ENCODE measurements around the gene CDC42EP2. TPM values are rescaled to one million over a fixed set of nuclear protein-coding genes. Genes with fewer than 3 reads are reported as not detected.
"Not testable (repeated sequence)": the region's sequence is repeated elsewhere in the genome, so short reads cannot be mapped to it uniquely, and the experiment has no call there.

The CDC42EP2 gene
- total RNA-seq, 1 donor: 15.6 TPM

DNA sequence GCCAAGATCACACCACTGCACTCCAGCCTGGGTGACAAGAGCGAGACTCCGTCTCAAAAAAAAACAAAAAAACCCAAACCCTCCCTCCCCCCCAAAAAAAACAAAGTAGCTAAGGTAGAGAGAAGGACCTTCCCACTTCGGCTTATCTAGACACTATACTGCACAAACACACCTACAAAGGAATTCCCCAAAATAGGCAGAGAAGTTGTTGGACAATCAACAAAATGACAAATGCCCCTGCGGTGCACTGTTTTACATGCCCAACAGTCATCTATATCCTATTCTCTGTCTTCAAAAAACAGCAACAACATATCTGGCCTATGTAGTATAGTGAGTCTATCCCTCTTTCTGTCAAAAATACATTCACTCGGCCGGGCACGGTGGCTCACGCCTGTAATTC is 12.4 kb downstream of the CDC42EP2 start:
- Histone ChIP-seq H3K27me3 (ENCODE audit: insufficient read depth, low read length) (no peaks in the 10 kb centered on the region), H3K9me3 (ENCODE audit: low read depth, low read length) (no peaks in the 10 kb centered on the region)

DNA sequence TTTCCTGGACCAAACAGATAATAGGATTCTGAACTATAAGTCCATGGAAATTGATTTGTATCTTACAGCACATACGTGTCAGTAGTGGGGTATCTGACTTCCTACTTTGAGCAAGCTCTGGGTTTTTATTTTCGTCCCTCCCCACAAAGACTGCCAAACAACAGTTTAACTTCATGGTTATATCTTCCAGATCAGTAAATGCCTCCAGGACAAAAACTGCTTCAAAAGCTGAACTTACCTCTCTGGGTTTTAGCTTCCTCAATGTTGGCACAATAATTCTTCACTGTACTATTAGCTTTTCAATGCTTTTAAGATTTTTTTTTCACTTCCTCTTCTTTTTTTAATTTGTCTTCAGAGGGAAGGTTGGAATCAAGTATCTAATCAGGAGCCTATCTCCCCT is 14.8 kb downstream of the CDC42EP2 start:
- Histone ChIP-seq H3K9me3 (ENCODE audit: low read depth, low read length) (no peaks in the 10 kb centered on the region), H3K27me3 (ENCODE audit: insufficient read depth, low read length) (no peaks in the 10 kb centered on the region), H3K4me2 (ENCODE audit: insufficient read depth, low read length) (peak overlapping the region; percentile 56), H3K36me3 (ENCODE audit: insufficient read depth, low read length) (no peaks in the 10 kb centered on the region), H3K4me1 (ENCODE audit: insufficient read depth, low read length) (peaks cover 6% of the 10 kb centered on the region), H3K4me3 (ENCODE audit: insufficient read depth, low read length) (no peak overlapping the region), H3K27ac (ENCODE audit: low read depth, low read length) (no peak overlapping the region), H4K20me1 (ENCODE audit: insufficient read depth, low read length) (peaks cover 3% of the 10 kb centered on the region), H3K79me2 (ENCODE audit: insufficient read depth, low read length) (peaks cover 8% of the 10 kb centered on the region), H2AFZ (ENCODE audit: low read length) (peak overlapping the region; percentile 53)
- TF ChIP-seq, protein P1, sequence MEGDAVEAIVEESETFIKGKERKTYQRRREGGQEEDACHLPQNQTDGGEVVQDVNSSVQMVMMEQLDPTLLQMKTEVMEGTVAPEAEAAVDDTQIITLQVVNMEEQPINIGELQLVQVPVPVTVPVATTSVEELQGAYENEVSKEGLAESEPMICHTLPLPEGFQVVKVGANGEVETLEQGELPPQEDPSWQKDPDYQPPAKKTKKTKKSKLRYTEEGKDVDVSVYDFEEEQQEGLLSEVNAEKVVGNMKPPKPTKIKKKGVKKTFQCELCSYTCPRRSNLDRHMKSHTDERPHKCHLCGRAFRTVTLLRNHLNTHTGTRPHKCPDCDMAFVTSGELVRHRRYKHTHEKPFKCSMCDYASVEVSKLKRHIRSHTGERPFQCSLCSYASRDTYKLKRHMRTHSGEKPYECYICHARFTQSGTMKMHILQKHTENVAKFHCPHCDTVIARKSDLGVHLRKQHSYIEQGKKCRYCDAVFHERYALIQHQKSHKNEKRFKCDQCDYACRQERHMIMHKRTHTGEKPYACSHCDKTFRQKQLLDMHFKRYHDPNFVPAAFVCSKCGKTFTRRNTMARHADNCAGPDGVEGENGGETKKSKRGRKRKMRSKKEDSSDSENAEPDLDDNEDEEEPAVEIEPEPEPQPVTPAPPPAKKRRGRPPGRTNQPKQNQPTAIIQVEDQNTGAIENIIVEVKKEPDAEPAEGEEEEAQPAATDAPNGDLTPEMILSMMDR (IDR thresholded peaks at IDR 0.05; ENCODE audit: extremely low read depth, low read depth, low read length): no peak
- DNase-seq (ENCODE audit: insufficient read length, low spot score, missing footprints): no peak

More for the DNA sequence above, 12.4 kb downstream of the CDC42EP2 start:
- Histone ChIP-seq H4K20me1 (ENCODE audit: insufficient read depth, low read length) (peaks cover 11% of the 10 kb centered on the region), H3K36me3 (ENCODE audit: insufficient read depth, low read length) (peaks cover 7% of the 10 kb centered on the region), H3K4me2 (ENCODE audit: insufficient read depth, low read length) (no peak overlapping the region), H3K79me2 (ENCODE audit: insufficient read depth, low read length) (peaks cover 7% of the 10 kb centered on the region), H3K27ac (ENCODE audit: low read depth, low read length) (no peak overlapping the region), H3K4me3 (ENCODE audit: insufficient read depth, low read length) (no peak overlapping the region), H3K4me1 (ENCODE audit: insufficient read depth, low read length) (peaks cover 5% of the 10 kb centered on the region), H2AFZ (ENCODE audit: low read length) (no peak overlapping the region)
- DNase-seq (ENCODE audit: insufficient read length, low spot score, missing footprints): no peak
- TF ChIP-seq, protein P1 (IDR thresholded peaks at IDR 0.05; ENCODE audit: extremely low read depth, low read depth, low read length): no peak

DNA sequence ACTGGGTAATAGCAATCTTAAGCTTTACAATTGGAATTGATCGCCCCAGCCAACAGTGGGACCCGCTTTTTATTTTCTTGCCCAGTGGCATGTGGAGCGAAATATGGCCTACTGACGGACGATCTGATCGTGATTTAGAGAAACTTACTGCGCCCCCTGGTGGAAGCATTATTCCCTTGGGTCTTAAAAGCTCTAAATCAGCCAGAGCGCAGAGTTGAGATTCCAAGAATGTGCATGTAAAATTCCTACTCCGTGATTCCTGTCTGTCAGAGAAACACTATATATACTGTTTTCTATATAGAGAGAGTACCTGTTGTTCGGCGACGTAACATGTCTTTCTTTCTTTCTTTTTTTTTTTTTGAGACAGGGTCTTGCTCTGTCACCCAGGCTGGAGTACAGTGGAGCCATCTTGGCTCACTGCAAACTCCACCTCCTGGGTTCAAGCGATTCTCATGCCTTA is 15.3 kb downstream of the CDC42EP2 start:
- Histone ChIP-seq H4K20me1 (ENCODE audit: insufficient read depth, low read length) (peaks cover 8% of the 10 kb centered on the region), H3K4me2 (ENCODE audit: insufficient read depth, low read length) (peak overlapping the region; percentile 56), H2AFZ (ENCODE audit: low read length) (peak overlapping the region; percentile 53), H3K27ac (ENCODE audit: low read depth, low read length) (no peak overlapping the region), H3K79me2 (ENCODE audit: insufficient read depth, low read length) (peaks cover 13% of the 10 kb centered on the region), H3K9me3 (ENCODE audit: low read depth, low read length) (no peaks in the 10 kb centered on the region), H3K4me1 (ENCODE audit: insufficient read depth, low read length) (peaks cover 10% of the 10 kb centered on the region), H3K27me3 (ENCODE audit: insufficient read depth, low read length) (no peaks in the 10 kb centered on the region), H3K4me3 (ENCODE audit: insufficient read depth, low read length) (no peak overlapping the region), H3K36me3 (ENCODE audit: insufficient read depth, low read length) (no peaks in the 10 kb centered on the region)
- DNase-seq (ENCODE audit: insufficient read length, low spot score, missing footprints): peak; percentile 86
- TF ChIP-seq, protein P1 (IDR thresholded peaks at IDR 0.05; ENCODE audit: extremely low read depth, low read depth, low read length): peak; percentile 89

DNA sequence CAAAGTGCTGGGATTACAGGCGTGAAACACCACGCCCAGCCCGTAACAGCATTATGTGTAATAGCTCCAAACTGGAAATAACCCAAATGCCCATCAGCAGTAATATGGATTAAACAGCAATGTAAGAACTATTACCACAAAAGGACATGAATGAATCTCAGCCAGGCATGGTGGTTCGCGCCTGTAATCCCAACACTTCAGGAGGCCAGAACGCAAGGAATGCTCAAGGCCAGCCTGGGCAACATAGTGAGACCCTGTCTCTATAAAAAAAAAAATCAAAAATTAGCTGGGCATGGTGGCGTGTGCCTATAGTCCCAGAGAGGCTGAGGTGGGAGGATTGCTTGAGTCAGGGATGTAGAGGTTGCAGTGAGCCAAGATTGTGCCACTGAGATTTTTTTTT is 15.9 kb downstream of the CDC42EP2 start:
- no peak overlapping the region for H3K4me2 ChIP-seq (ENCODE audit: insufficient read depth, low read length)
- H3K4me3 ChIP-seq (ENCODE audit: insufficient read depth, low read length): no peak overlapping the region
- DNase-seq (ENCODE audit: insufficient read length, low spot score, missing footprints): no peak
- no peaks in the 10 kb centered on the region for H3K9me3 ChIP-seq (ENCODE audit: low read depth, low read length)
- no peaks in the 10 kb centered on the region for H3K27me3 ChIP-seq (ENCODE audit: insufficient read depth, low read length)
- H2AFZ ChIP-seq (ENCODE audit: low read length): no peak overlapping the region
- H3K36me3 ChIP-seq (ENCODE audit: insufficient read depth, low read length): no peaks in the 10 kb centered on the region
- H3K27ac ChIP-seq (ENCODE audit: low read depth, low read length): no peak overlapping the region
- peaks cover 14% of the 10 kb centered on the region for H4K20me1 ChIP-seq (ENCODE audit: insufficient read depth, low read length)
- H3K79me2 ChIP-seq (ENCODE audit: insufficient read depth, low read length): peaks cover 19% of the 10 kb centered on the region
- TF ChIP-seq, protein P1 (IDR thresholded peaks at IDR 0.05; ENCODE audit: extremely low read depth, low read depth, low read length): no peak
- peaks cover 16% of the 10 kb centered on the region for H3K4me1 ChIP-seq (ENCODE audit: insufficient read depth, low read length)

DNA sequence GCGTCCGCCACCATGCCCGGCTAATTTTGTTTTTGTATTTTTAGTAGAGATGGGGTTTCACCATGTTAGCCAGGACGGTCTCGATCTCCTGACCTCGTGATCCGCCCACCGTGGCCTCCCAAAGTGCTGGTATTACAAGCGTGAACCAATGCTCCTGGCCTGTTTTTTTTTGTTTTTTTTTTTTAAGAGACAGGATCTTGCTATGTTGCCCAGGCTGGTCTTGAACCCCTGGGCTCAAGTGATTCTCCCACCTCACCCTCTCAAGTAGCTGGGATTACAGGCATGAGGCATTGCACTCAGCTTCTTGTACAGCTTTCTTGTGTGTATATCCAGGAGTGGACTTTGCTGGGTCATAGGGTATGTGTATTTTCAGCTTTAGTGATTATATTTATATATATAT is 17.9 kb downstream of the CDC42EP2 start:
- H3K4me2 ChIP-seq (ENCODE audit: insufficient read depth, low read length); DNase-seq (ENCODE audit: insufficient read length, low spot score, missing footprints); H3K36me3 ChIP-seq (ENCODE audit: insufficient read depth, low read length); H2AFZ ChIP-seq (ENCODE audit: low read length); H3K27me3 ChIP-seq (ENCODE audit: insufficient read depth, low read length); H3K9me3 ChIP-seq (ENCODE audit: low read depth, low read length); H3K4me3 ChIP-seq (ENCODE audit: insufficient read depth, low read length); H3K27ac ChIP-seq (ENCODE audit: low read depth, low read length): not testable (repeated sequence)
- peaks cover 23% of the 10 kb centered on the region for H4K20me1 ChIP-seq (ENCODE audit: insufficient read depth, low read length)
- peaks cover 16% of the 10 kb centered on the region for H3K4me1 ChIP-seq (ENCODE audit: insufficient read depth, low read length)
- peaks cover 38% of the 10 kb centered on the region for H3K79me2 ChIP-seq (ENCODE audit: insufficient read depth, low read length)

Data from osteoblast (primary cell).